Sigmoid colon (tissue), 7 donors: Measurements from ENCODE around the gene SIAH1. TPM values are rescaled to one million over a fixed set of nuclear protein-coding genes. Genes with fewer than 3 reads are reported as not detected.

Experiments
- DNase-seq: peaks from one replicate; pipeline ENCODE4 v3.0.0-alpha.2; 2019
- H3K27ac ChIP-seq, 4 donors: fragments of 200-600 bp; sonication (generic); one replicate each; pipeline ENCODE4 v1.5.1; 2016 to 2019; ENCODE audit warnings: mild to moderate bottlenecking in 1 of 4
- H3K27me3 ChIP-seq, 3 donors: fragments of 200-600 bp; sonication (generic); one replicate each; pipeline ENCODE4 v1.5.1; 2019; ENCODE audit warnings: mild to moderate bottlenecking in 1 of 3
- H3K36me3 ChIP-seq, 4 donors: fragments of 200-600 bp; sonication (generic); one replicate each; pipeline ENCODE4 v1.5.1; 2016 to 2019
- H3K4me1 ChIP-seq, 4 donors: fragments of 200-600 bp; sonication (generic); one replicate each; pipeline ENCODE4 v1.5.1; 2017 to 2019
- H3K4me3 ChIP-seq, 4 donors: fragments of 200-600 bp; sonication (generic); one replicate each; pipeline ENCODE4 v1.5.1; 2017 to 2019; ENCODE audit warnings: mild to moderate bottlenecking in 2 of 4, moderate library complexity in 1 of 4
- H3K9me3 ChIP-seq, 4 donors: fragments of 200-600 bp in 3 of 4; sonication (generic) in 3 of 4; one replicate each; pipeline versions ENCODE4 v1.5.1 to v1.6.1; 2013 to 2019
- EP300 ChIP-seq, 4 donors: sonication (generic); formaldehyde crosslinking; IDR thresholded peaks; one replicate each; pipeline ENCODE4 v1.6.1; 2017; ENCODE audit warnings: antibody characterized with exemption in 4 of 4
- POLR2A ChIP-seq, 2 donors: fragments of 450-650 bp; IDR thresholded peaks; one replicate each; pipeline ENCODE4 v1.6.1; 2016; ENCODE audit warnings: antibody characterized with exemption in 2 of 2, mild to moderate bottlenecking in 2 of 2, moderate library complexity in 2 of 2
- POLR2AphosphoS5 ChIP-seq, 4 donors: sonication (generic); formaldehyde crosslinking; IDR thresholded peaks; one replicate each; pipeline ENCODE4 v1.6.1; 2017; ENCODE audit warnings: antibody characterized with exemption in 4 of 4
- WGBS, 2 donors: extraction: QIAGEN DNeasy Blood & Tissue Kit; methylation state at CpG; one replicate each; pipeline ENCODE4 v1.1.7; 2013; 5-methylcytosine and 5-hydroxymethylcytosine counted together
- intact Hi-C: fragments of 100-400 bp; cut with DNase I; formaldehyde crosslinking; loops from one replicate; pipeline ENCODE4 v1.15.1; 2023
- polyA plus RNA-seq, 3 donors: library from polyadenylated mRNA; stranded (reverse); fragments of 200-250 nt; gene quantifications; one replicate each; pipeline ENCODE4 v1.2.3, GENCODE V29; 2013
- total RNA-seq, 4 donors: library from RNA; depleted of rRNA; stranded (reverse); fragments of >200 nt; gene quantifications; one replicate each; pipeline ENCODE4 v1.1.0, GENCODE V29; 2016
- TF ChIP-seq, protein P1 (sequence below), 4 experiments: fragments of 450-650 bp in 3 of 4; fragments of 200-600 bp in 1 of 4; IDR thresholded peaks; one replicate each; pipeline ENCODE4 v1.5.1; 2016 to 2019; ENCODE audit warnings: antibody characterized with exemption in 4 of 4, mild to moderate bottlenecking in 3 of 4, moderate library complexity in 2 of 4
- donor health status: healthy with polysubstance abuse.
- donor health status: Bipolar disorder and iron deficiency.
- donor health status: healthy.

SIAH1 gene
- total and polyA plus RNA-seq, 7 donors: 18.1 to 37.4 (median 25.5) TPM

DNA sequence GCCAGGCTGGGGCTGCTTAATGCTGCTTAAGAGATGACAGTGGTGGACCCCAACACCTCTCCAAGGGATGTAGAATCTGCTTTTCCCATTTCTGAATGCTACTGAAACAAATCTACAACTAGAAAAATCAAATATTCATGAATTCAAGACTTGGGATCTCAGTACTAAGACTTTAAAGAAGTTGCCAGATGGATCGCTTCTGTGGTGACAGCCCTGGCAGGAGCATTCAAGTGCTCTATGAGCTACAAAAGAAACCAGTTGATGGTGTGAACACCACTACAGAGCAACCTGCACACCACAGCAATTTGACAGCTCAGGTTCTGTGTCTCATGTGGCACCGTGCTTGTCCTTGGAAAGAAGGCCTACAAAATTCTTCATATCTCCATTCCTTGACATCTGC is 42.6 kb downstream of the SIAH1 start:
- DNase-seq: no peak
- TF ChIP-seq POLR2AphosphoS5 (IDR thresholded peaks at IDR 0.05): no peak
- no peak for TF ChIP-seq POLR2A (IDR thresholded peaks at IDR 0.05)
- TF ChIP-seq, protein P1, sequence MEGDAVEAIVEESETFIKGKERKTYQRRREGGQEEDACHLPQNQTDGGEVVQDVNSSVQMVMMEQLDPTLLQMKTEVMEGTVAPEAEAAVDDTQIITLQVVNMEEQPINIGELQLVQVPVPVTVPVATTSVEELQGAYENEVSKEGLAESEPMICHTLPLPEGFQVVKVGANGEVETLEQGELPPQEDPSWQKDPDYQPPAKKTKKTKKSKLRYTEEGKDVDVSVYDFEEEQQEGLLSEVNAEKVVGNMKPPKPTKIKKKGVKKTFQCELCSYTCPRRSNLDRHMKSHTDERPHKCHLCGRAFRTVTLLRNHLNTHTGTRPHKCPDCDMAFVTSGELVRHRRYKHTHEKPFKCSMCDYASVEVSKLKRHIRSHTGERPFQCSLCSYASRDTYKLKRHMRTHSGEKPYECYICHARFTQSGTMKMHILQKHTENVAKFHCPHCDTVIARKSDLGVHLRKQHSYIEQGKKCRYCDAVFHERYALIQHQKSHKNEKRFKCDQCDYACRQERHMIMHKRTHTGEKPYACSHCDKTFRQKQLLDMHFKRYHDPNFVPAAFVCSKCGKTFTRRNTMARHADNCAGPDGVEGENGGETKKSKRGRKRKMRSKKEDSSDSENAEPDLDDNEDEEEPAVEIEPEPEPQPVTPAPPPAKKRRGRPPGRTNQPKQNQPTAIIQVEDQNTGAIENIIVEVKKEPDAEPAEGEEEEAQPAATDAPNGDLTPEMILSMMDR (IDR thresholded peaks at IDR 0.05): no peak
- no peak for TF ChIP-seq EP300 (IDR thresholded peaks at IDR 0.05)
- WGBS, 2 donors: 89 to 97% methylated on average over 2 of the region's 2 CpGs
- Histone ChIP-seq H3K9me3 (no peaks in the 10 kb centered on the region), H3K27me3 (no peaks in the 10 kb centered on the region), H3K36me3 (peaks cover 0 to 42% (median 11%) of the 10 kb centered on the region in 4 donors), H3K4me1 (no peaks in the 10 kb centered on the region), H3K27ac (no peak overlapping the region), H3K4me3 (no peak overlapping the region)
- intact Hi-C loops: no loop called here

DNA sequence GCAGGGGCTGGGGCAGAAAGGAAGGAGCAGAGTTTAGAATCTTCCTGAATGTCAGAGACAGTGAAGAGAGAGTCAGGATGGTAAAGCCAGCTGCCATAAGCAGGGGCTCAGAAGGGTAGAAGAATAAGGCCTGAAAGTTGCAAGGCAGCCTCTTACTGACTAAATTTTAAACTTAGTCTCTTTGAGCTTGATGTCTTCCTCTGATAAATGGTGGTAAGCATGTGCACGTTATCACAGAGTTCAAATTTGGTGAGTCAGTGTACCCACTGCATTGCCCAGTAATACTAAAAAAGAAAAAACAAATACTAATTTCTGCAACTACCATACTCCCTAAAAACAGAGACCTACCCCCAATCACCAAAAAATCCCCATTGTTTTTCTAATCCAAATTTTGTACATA is 45.2 kb downstream of the SIAH1 start:
- no peaks in the 10 kb centered on the region for H3K27me3 ChIP-seq
- intact Hi-C loops: no loop called here
- TF ChIP-seq POLR2A (IDR thresholded peaks at IDR 0.05) (no peak), POLR2AphosphoS5 (IDR thresholded peaks at IDR 0.05) (no peak), EP300 (IDR thresholded peaks at IDR 0.05) (no peak)
- TF ChIP-seq, protein P1 (IDR thresholded peaks at IDR 0.05): no peak
- no peaks in the 10 kb centered on the region for H3K9me3 ChIP-seq
- H3K27ac ChIP-seq: no peak overlapping the region
- peaks cover 2 to 52% (median 9%) of the 10 kb centered on the region in 4 donors for H3K36me3 ChIP-seq
- H3K4me1 ChIP-seq: peaks cover 0 to 18% (median 17%) of the 10 kb centered on the region in 4 donors
- DNase-seq: no peak
- 92 to 100% methylated on average over 1 of the region's 1 CpG for WGBS, 2 donors
- H3K4me3 ChIP-seq: no peak overlapping the region

DNA sequence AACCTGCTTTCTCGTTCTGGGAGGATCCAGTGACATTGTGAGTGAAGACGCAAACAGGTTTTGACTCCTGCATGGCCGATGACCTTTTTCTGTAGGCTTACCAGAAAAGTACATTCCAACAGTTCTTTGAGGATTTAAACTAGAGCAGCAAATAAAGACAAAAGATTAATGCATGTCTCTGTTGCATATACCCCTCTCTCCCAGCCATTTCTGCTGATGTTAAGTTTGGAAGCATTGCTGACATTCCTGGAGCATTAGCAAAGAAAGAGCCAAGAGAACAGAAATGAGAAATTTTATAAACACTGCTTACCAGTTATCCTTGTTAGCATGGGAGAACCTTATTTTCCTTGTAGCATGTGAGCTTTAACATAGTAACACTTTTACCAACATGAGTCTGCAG is 49.3 kb downstream of the SIAH1 start:
- Histone ChIP-seq H3K27ac (peak overlapping the region in 2 of 4 donors; percentile 13 to 54), H3K36me3 (peaks cover 9 to 41% (median 11%) of the 10 kb centered on the region in 4 donors), H3K4me1 (peaks cover 0 to 18% (median 17%) of the 10 kb centered on the region in 4 donors), H3K4me3 (no peak overlapping the region), H3K9me3 (no peaks in the 10 kb centered on the region), H3K27me3 (no peaks in the 10 kb centered on the region)
- intact Hi-C loops: no loop called here
- DNase-seq: no peak
- WGBS, 2 donors: 91 to 92% methylated on average over 3 of the region's 3 CpGs
- TF ChIP-seq, protein P1 (IDR thresholded peaks at IDR 0.05): no peak
- no peak for TF ChIP-seq POLR2AphosphoS5 (IDR thresholded peaks at IDR 0.05)
- TF ChIP-seq EP300 (IDR thresholded peaks at IDR 0.05): no peak

DNA sequence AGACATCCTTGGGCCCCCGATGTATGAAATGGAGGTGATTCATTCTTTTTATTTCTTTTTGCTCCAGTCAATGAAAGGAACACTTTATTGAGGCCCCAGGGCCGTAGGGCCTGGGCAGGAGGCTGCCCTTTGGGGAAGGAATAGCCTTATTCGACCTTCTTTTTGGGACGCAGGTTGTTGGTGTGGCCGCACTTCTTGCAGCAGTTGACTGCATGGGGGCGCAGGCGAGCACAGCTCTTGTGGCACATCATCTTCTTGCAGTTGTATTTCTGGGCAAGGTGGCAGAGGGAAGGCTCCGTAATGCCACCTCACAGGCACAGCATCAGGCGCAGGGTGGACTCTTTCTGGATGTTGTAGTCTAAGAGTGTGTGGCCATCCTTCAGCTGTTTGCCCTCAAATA is 50.9 kb downstream of the SIAH1 start:
- WGBS, 2 donors: 95 to 97% methylated on average over 9 of the region's 9 CpGs
- intact Hi-C loops: no loop called here
- TF ChIP-seq POLR2AphosphoS5 (IDR thresholded peaks at IDR 0.05) (no peak), EP300 (IDR thresholded peaks at IDR 0.05) (no peak), POLR2A (IDR thresholded peaks at IDR 0.05) (no peak)
- TF ChIP-seq, protein P1 (IDR thresholded peaks at IDR 0.05): no peak
- DNase-seq: no peak
- Histone ChIP-seq H3K36me3 (peaks cover 9 to 35% (median 11%) of the 10 kb centered on the region in 4 donors), H3K27ac (no peak overlapping the region), H3K4me1 (peaks cover 0 to 18% (median 17%) of the 10 kb centered on the region in 4 donors), H3K4me3 (no peak overlapping the region), H3K9me3 (no peaks in the 10 kb centered on the region), H3K27me3 (no peaks in the 10 kb centered on the region)

DNA sequence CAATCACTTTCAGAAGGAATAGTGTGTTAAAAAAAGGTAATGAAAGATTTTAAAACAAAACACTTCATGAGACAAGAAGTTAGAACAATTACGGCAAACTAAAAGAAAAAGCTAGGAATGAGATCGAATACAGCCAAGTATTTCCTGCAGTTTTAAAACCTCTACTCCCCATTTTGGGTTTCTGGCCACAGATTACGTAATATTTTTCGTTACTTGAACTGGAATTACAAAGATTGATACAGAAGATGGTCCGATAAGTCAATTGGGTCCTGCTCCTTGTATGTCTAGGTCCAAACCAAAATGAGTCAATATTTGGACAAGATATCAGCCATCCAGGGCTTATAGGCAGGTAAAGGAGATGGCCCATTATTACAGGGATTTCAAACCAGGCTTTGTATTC is 52.2 kb downstream of the SIAH1 start:
- Histone ChIP-seq H3K27ac (no peak overlapping the region), H3K27me3 (no peaks in the 10 kb centered on the region), H3K4me1 (peaks cover 0 to 18% (median 17%) of the 10 kb centered on the region in 4 donors), H3K4me3 (no peak overlapping the region), H3K36me3 (peaks cover 9 to 29% (median 11%) of the 10 kb centered on the region in 4 donors), H3K9me3 (no peaks in the 10 kb centered on the region)
- 94 to 95% methylated on average over 5 of the region's 5 CpGs for WGBS, 2 donors
- no peak for DNase-seq
- intact Hi-C loops: no loop called here
- TF ChIP-seq, protein P1 (IDR thresholded peaks at IDR 0.05): no peak
- TF ChIP-seq POLR2A (IDR thresholded peaks at IDR 0.05) (no peak), POLR2AphosphoS5 (IDR thresholded peaks at IDR 0.05) (no peak), EP300 (IDR thresholded peaks at IDR 0.05) (no peak)
